PC-9 (cell line): ENCODE data around the gene ATRN.

ENCODE experiments used
- EZH2 ChIP-seq: fragments of 200-600 bp; sonication (generic); IDR thresholded peaks from 2 replicates; pipeline ENCODE4 v1.8.0; 2017; ENCODE audit warnings: antibody characterized with exemption, low read depth
- TF ChIP-seq, protein P1 (sequence below): fragments of 200-600 bp; sonication (generic); conservative IDR thresholded peaks from 2 replicates; pipeline ENCODE4 v1.6.1; 2017; ENCODE audit warnings: mixed run types, antibody characterized with exemption, mild to moderate bottlenecking, moderate library complexity

DNA sequence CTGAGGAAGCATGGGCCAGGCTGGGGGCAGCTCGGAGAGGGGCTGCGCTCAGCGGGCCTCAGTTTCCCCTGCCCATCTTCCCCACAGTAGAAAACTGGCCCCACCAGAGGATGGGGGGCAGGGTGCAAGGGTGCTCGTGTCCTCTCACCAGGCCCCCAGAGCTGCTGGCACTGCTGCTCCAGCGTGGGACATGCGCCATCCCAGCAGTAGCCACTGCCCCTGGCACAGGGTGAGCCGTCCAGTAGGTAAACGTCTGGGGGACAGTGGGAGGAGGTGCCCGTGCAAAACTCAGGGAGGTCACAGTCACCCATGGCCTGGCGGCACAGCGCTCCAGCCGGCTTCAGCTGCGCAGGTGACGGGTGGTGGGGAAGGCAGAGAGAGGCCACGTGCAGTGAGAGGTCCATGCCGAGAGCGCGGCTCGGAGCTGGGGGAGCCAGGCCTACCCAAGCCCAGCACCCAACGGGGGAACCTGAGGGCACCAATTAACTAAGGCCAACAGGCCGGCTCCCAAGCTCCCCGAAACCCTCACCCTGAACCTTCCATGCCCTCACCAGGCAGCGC, 201.2 kb downstream of the ATRN start:
- TF ChIP-seq, protein P1, sequence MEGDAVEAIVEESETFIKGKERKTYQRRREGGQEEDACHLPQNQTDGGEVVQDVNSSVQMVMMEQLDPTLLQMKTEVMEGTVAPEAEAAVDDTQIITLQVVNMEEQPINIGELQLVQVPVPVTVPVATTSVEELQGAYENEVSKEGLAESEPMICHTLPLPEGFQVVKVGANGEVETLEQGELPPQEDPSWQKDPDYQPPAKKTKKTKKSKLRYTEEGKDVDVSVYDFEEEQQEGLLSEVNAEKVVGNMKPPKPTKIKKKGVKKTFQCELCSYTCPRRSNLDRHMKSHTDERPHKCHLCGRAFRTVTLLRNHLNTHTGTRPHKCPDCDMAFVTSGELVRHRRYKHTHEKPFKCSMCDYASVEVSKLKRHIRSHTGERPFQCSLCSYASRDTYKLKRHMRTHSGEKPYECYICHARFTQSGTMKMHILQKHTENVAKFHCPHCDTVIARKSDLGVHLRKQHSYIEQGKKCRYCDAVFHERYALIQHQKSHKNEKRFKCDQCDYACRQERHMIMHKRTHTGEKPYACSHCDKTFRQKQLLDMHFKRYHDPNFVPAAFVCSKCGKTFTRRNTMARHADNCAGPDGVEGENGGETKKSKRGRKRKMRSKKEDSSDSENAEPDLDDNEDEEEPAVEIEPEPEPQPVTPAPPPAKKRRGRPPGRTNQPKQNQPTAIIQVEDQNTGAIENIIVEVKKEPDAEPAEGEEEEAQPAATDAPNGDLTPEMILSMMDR, result no peak
- no peak for TF ChIP-seq EZH2
